Measurements from ENCODE around the gene WDR48.

Gene WDR48

GRCh38 chr3:39079530-39079929, 27.7 kb downstream of the WDR48 start:
- no peak for DNase-seq (ENCODE audit: low read depth in 2 of 2)
- H3K4me3 ChIP-seq (replicated peaks in 1 of 2; ENCODE audit: low read depth in 2 of 2, low read length in 2 of 2) = no peak overlapping the region
- no peak for TF ChIP-seq CTCF (IDR thresholded peaks at IDR 0.05; ENCODE audit: low read depth, low read length)

- no peak for DNase-seq (ENCODE audit: low read depth in 2 of 2)
- H3K4me3 ChIP-seq (replicated peaks in 1 of 2; ENCODE audit: low read depth in 2 of 2, low read length in 2 of 2) = no peak overlapping the region
- no peak for TF ChIP-seq CTCF (IDR thresholded peaks at IDR 0.05; ENCODE audit: low read depth, low read length)
Measured at GRCh38 chr3:39080026-39080425, 28.2 kb downstream of the WDR48 start.

GRCh38 chr3:39082666-39083313, 31.0 kb downstream of the WDR48 start:
- no peak overlapping the region for H3K4me3 ChIP-seq (replicated peaks in 1 of 2; ENCODE audit: low read depth in 2 of 2, low read length in 2 of 2)
- no peak for DNase-seq (ENCODE audit: low read depth in 2 of 2)
- no peak for TF ChIP-seq CTCF (IDR thresholded peaks at IDR 0.05; ENCODE audit: low read depth, low read length)

GRCh38 chr3:39086144-39086543, 34.3 kb downstream of the WDR48 start:
- DNase-seq (ENCODE audit: low read depth in 2 of 2) = no peak
- no peak overlapping the region for H3K4me3 ChIP-seq (replicated peaks in 1 of 2; ENCODE audit: low read depth in 2 of 2, low read length in 2 of 2)
- no peak for TF ChIP-seq CTCF (IDR thresholded peaks at IDR 0.05; ENCODE audit: low read depth, low read length)

GRCh38 chr3:39088456-39088855, 36.6 kb downstream of the WDR48 start:
- no peak for TF ChIP-seq CTCF (IDR thresholded peaks at IDR 0.05; ENCODE audit: low read depth, low read length)
- H3K4me3 ChIP-seq (replicated peaks in 1 of 2; ENCODE audit: low read depth in 2 of 2, low read length in 2 of 2) = no peak overlapping the region
- no peak for DNase-seq (ENCODE audit: low read depth in 2 of 2)

- no peak for TF ChIP-seq CTCF (IDR thresholded peaks at IDR 0.05; ENCODE audit: low read depth, low read length)
- peak in 1 of 2 donors; percentile 26 for DNase-seq (ENCODE audit: low read depth in 2 of 2)
- H3K4me3 ChIP-seq (replicated peaks in 1 of 2; ENCODE audit: low read depth in 2 of 2, low read length in 2 of 2) = no peak overlapping the region
Measured at GRCh38 chr3:39088889-39089288, 37.1 kb downstream of the WDR48 start.

GRCh38 chr3:39090922-39091321, 39.1 kb downstream of the WDR48 start:
- H3K4me3 ChIP-seq (replicated peaks in 1 of 2; ENCODE audit: low read depth in 2 of 2, low read length in 2 of 2) = no peak overlapping the region
- DNase-seq (ENCODE audit: low read depth in 2 of 2) = peak in 1 of 2 donors; percentile 29
- TF ChIP-seq CTCF (IDR thresholded peaks at IDR 0.05; ENCODE audit: low read depth, low read length) = no peak

All from cardiac fibroblast (primary cell).